Suprapubic skin (tissue), 4 donors: Measurements from ENCODE around the gene SIT1.

ENCODE experiments used
- EP300 ChIP-seq: sonication (generic); formaldehyde crosslinking; IDR thresholded peaks from one replicate; pipeline ENCODE4 v1.6.1; 2017; ENCODE audit warnings: antibody characterized with exemption
- POLR2A ChIP-seq, 2 donors: fragments of 450-650 bp; IDR thresholded peaks; one replicate each; pipeline ENCODE4 v1.6.1; 2017; ENCODE audit warnings: antibody characterized with exemption in 2 of 2, mild to moderate bottlenecking in 2 of 2, moderate library complexity in 2 of 2
- POLR2AphosphoS5 ChIP-seq, 3 donors: sonication (generic); formaldehyde crosslinking; IDR thresholded peaks; one replicate each; pipeline ENCODE4 v1.6.1; 2017; ENCODE audit warnings: antibody characterized with exemption in 3 of 3
- TF ChIP-seq, protein P1 (sequence below), 2 donors: fragments of 200-600 bp in 1 of 2; fragments of 450-650 bp in 1 of 2; sonication (generic) in 1 of 2; IDR thresholded peaks; one replicate each; pipeline ENCODE4 v1.5.1; 2016 to 2019; ENCODE audit warnings: antibody characterized with exemption in 2 of 2, mild to moderate bottlenecking in 1 of 2, moderate library complexity in 1 of 2

DNA sequence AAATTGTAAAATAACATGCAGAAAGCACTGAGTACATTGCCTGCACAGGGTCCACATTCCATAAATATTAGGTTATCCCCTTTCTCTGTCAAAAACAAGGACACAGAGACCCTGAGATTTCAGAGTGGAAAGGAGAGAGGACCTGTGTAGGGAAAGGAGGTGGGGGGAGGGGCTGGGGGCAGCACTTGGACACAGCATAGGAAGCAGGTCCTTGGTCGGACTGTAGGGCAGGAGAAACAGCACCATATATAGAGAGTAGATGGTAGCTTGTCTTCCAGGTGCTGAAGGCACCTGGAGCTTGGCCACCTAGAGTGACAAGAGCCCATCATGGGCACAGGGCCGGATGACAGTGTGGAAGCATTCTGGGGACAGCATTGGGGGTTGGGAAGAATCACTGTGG, 36.6 kb upstream of the SIT1 start:
- TF ChIP-seq, protein P1, sequence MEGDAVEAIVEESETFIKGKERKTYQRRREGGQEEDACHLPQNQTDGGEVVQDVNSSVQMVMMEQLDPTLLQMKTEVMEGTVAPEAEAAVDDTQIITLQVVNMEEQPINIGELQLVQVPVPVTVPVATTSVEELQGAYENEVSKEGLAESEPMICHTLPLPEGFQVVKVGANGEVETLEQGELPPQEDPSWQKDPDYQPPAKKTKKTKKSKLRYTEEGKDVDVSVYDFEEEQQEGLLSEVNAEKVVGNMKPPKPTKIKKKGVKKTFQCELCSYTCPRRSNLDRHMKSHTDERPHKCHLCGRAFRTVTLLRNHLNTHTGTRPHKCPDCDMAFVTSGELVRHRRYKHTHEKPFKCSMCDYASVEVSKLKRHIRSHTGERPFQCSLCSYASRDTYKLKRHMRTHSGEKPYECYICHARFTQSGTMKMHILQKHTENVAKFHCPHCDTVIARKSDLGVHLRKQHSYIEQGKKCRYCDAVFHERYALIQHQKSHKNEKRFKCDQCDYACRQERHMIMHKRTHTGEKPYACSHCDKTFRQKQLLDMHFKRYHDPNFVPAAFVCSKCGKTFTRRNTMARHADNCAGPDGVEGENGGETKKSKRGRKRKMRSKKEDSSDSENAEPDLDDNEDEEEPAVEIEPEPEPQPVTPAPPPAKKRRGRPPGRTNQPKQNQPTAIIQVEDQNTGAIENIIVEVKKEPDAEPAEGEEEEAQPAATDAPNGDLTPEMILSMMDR (IDR thresholded peaks at IDR 0.05): no peak
- no peak for TF ChIP-seq EP300
- TF ChIP-seq POLR2A (IDR thresholded peaks at IDR 0.05): no peak
- no peak for TF ChIP-seq POLR2AphosphoS5 (IDR thresholded peaks at IDR 0.05)
